Islet of Langerhans (tissue), 1 donor: Measurements from ENCODE around the gene NCL.
"Not testable (repeated sequence)": the region's sequence is repeated elsewhere in the genome, so short reads cannot be mapped to it uniquely, and the experiment has no call there.

Experiments
- FAIRE-seq: peaks from one replicate; lab custom pipeline; 2011; peaks lifted over from hg19 to GRCh38; lab: Jason Lieb, UNC

The NCL gene

DNA sequence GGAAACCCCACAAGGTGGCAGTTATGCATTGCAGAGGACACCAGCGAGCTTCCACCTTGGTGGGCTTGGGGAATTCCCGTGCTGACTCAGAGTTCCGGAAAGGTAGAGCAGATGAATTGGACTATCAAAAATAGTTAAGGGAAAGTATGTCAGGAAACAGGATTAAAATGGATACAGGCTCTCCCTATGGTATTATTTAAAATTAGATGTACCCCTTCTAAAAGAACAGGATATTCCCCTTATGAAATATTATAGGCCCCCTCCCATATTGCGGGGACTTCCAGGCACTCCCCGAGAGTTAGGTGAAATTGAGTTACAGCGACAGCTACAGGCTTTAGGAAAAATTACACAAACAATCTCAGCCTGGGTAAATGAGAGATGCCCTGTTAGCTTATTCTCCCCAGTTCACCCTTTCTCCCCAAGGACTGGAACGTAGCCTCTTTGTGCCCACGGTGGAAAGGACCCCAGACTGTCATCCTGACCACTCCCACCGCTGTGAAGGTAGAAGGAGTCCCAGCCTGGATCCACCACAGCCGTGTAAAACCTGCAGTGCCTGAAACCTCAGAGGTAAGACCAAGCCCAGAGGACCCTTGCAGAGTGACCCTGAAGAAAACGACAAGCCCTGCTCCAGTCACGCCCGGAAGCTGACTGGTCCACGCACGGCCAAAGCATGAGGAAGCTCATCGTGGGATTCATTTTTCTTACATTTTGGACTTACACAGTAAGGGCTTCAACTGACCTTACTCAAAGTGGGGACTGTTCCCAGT lies 58.5 kb downstream of the NCL start:
- not testable (repeated sequence) for FAIRE-seq

DNA sequence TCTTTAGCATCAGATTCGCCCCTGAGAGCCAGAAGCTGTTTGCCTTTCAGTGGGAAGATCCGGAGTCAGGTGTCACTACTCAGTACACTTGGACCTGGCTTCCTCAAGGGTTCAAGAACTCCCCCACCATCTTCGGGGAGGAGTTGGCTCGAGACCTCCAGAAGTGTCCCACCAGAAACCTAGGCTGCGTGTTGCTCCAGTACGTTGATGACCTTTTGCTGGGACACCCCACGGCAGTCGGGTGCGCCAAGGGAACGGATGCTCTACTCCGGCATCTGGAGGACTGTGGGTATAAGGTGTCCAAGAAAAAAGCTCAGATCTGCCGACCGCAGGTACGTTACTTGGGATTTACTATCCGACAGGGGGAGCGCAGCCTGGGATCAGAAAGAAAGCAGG lies 60.1 kb downstream of the NCL start:
- not testable (repeated sequence) for FAIRE-seq
